Measurements from ENCODE around the gene ZNF518B.

DNA sequence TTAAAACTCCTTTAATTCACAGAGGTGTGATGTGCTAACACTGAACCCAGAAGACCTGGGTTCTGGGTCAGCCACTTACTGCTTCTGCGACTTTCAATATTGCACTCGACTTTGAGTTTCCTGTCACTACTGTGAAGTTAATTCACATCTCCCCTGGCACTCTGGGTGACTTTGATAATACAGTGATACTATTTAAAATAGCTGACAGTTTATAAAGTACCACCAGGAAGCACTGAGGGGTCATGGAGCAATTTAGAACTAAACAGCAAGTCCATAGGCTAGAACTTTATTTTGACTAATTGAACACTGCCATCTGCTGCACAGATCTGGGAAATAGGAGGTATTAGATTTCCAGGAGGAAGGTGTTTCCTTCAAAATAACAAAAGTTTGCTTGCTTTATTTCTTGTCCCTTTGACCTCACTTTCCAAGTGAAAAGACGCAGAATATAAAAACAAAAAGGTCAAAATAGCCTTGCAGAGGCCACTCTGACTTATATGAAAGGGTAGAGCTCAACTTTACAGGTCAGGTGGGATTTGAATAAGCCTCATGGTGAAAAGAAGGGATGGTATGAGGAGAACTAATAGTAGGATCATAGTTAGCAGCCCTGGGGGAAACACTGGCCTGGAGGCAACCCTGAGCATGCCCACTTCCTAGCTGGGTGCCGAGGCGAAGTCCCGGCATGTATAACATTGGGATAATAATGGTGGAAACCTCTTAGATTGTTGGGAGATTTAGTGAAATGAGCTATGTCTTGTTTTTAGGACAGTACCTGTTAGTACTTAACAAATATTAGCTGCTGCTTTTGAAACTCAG is 53.4 kb downstream of the ZNF518B start:
- TF ChIP-seq, protein P1, sequence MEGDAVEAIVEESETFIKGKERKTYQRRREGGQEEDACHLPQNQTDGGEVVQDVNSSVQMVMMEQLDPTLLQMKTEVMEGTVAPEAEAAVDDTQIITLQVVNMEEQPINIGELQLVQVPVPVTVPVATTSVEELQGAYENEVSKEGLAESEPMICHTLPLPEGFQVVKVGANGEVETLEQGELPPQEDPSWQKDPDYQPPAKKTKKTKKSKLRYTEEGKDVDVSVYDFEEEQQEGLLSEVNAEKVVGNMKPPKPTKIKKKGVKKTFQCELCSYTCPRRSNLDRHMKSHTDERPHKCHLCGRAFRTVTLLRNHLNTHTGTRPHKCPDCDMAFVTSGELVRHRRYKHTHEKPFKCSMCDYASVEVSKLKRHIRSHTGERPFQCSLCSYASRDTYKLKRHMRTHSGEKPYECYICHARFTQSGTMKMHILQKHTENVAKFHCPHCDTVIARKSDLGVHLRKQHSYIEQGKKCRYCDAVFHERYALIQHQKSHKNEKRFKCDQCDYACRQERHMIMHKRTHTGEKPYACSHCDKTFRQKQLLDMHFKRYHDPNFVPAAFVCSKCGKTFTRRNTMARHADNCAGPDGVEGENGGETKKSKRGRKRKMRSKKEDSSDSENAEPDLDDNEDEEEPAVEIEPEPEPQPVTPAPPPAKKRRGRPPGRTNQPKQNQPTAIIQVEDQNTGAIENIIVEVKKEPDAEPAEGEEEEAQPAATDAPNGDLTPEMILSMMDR (IDR thresholded peaks at IDR 0.05), result peak in 5 of 6 experiments; percentile 40 to 59 (median 41)
- no peak for TF ChIP-seq POLR2A (IDR thresholded peaks at IDR 0.05)

All from esophagus squamous epithelium (tissue), 4 donors.